NOMO-1 (cell line): ENCODE measurements around the gene FAM184B.

ENCODE experiments used
- DNase-seq, 2 experiments: peaks; one replicate each; lab custom pipeline; 2025; ENCODE audit not compliant: unreplicated experiment in 2 of 2; lab: John Stamatoyannopoulos, UW

The FAM184B gene

DNA sequence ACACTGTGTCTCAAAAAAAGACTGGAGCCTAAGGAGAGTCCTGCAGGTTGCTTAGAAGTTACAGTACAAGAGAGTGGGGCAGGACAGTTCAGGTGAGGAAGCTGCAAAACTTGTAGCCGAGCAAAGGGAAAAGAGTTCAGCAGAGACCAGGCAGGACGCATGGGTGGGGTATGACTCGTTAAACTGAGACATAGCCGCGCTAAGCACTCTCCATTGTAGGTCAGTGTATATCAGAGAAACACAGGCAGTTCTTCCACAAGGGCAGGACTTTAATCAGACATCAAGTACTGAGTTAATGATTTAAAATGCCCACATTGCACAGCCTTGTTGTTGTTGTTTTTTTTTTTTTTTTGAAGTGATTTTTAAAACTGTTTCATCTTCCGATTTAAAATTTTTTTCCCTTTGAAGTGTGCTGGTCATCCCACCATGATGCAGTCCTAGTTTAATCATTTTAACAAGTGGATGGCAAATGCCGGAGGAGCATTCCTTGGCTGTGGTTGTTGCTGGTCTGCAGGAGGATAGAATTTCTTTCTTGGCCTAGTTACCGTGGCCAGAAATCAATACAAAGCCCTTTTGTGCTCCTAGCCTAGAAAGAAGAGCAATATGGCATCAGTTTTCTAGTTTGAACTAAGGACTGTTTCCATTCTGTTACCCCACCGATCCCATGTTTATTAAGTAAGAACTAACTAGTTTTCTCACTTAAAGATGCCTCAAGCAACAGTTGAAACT lies 194.2 kb downstream of the FAM184B start:
- DNase-seq = no peak

GRCh38 chr4:17584521-17585213 lies 196.8 kb downstream of the FAM184B start:
- no peak for DNase-seq

GRCh38 chr4:17583941-17584340 lies 197.5 kb downstream of the FAM184B start:
- DNase-seq = no peak

GRCh38 chr4:17583276-17583675 lies 198.1 kb downstream of the FAM184B start:
- no peak for DNase-seq

DNA sequence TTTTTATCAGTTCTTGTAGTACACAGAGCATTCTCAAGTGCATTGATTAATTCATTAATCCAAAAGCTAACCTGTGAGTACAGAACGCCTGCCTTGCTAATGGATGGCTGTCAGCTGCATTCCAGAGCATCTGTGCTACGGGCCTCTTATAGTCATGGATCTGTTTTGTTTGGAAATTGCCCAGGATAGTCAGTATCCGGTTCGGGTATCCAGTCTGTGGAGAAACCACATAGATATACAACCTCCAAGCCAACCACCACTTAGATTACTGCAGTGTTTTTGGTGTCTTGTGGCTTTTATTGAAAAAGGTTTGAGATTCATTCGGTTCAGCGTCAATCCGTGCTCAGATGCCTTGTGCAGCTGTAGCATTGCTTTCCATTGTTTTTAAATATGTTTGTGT lies 200.5 kb downstream of the FAM184B start:
- no peak for DNase-seq
